Spleen (tissue), 3 donors: Measurements from ENCODE around the gene TSPAN15.

Experiments
- POLR2A ChIP-seq, 3 donors: fragments of 450-650 bp; IDR thresholded peaks; one replicate each; pipeline ENCODE4 v1.5.1; 2017; ENCODE audit warnings: antibody characterized with exemption in 3 of 3, mild to moderate bottlenecking in 1 of 3
- POLR2AphosphoS5 ChIP-seq, 3 donors: sonication (generic); formaldehyde crosslinking; IDR thresholded peaks; one replicate each; pipeline ENCODE4 v1.5.1; 2017; ENCODE audit warnings: antibody characterized with exemption in 3 of 3

DNA sequence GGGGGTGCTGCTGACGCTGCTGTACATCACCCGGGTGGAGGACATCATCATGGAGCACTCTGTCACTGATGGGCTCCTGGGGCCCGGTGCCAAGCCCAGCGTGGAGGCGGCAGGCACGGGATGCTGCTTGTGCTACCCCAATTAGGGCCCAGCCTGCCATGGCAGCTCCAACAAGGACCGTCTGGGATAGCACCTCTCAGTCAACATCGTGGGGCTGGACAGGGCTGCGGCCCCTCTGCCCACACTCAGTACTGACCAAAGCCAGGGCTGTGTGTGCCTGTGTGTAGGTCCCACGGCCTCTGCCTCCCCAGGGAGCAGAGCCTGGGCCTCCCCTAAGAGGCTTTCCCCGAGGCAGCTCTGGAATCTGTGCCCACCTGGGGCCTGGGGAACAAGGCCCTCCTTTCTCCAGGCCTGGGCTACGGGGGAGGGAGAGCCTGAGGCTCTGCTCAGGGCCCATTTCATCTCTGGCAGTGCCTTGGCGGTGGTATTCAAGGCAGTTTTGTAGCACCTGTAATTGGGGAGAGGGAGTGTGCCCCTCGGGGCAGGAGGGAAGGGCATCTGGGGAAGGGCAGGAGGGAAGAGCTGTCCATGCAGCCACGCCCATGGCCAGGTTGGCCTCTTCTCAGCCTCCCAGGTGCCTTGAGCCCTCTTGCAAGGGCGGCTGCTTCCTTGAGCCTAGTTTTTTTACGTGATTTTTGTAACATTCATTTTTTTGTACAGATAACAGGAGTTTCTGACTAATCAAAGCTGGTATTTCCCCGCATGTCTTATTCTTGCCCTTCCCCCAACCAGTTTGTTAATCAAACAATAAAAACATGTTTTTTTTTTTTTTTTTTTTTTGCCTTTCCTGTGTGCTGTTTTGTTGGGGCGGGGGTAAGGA is 55.8 kb downstream of the TSPAN15 start:
- TF ChIP-seq POLR2A (IDR thresholded peaks at IDR 0.05), result no peak
- TF ChIP-seq POLR2AphosphoS5 (IDR thresholded peaks at IDR 0.05), result peak in 1 of 3 donors; percentile 12
